HG02571 (cell line): Measurements from ENCODE around the gene PTPRJ.
"Not testable (repeated sequence)": the region's sequence is repeated elsewhere in the genome, so short reads cannot be mapped to it uniquely, and the experiment has no call there.

ENCODE experiments used
- ATAC-seq: cut with Tn5 transposase; IDR thresholded peaks from one replicate; pipeline ENCODE4 v1.9.1; 2021; ENCODE audit warnings: mild to moderate bottlenecking, moderate library complexity; ENCODE audit not compliant: unreplicated experiment

The PTPRJ gene

DNA sequence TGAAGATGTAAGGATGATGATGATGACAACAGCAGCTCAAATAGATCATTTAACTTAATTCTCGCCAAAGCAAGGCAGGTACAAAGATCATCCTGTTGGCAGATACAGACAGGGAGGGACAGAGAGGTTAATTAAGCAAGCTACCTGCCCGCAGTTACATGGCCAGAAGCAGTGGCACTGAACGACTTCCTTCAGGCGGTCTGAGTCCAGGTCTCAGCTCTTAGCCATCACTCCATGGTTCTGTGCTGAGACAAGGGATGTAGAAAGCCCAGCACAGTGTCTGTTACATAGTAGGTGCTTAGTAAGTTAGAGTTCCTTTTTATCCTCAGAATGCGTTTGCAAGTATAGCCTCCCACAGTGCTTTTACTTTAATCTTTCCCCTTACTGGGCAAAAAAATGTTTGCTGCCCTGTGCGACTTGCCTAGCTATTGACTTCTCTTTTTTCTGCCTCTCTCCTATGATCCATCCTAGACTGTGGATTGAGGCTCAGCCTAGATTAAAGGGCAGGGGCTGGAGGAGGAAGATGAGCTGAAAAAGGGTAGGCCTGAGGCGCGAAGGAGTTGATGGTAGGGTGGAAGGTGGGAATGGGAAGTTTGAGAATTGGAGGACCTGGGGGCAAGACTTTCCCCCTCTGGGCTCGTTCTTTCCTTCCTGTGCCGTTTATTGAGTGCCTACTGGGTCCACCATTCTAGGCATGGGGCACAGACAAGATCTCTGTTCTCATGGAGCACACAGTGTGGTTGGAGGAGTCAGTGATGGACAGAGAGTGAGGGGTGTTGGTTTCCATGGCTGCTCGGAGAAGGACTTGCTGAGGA is 128.1 kb downstream of the PTPRJ start:
- no peak for ATAC-seq

DNA sequence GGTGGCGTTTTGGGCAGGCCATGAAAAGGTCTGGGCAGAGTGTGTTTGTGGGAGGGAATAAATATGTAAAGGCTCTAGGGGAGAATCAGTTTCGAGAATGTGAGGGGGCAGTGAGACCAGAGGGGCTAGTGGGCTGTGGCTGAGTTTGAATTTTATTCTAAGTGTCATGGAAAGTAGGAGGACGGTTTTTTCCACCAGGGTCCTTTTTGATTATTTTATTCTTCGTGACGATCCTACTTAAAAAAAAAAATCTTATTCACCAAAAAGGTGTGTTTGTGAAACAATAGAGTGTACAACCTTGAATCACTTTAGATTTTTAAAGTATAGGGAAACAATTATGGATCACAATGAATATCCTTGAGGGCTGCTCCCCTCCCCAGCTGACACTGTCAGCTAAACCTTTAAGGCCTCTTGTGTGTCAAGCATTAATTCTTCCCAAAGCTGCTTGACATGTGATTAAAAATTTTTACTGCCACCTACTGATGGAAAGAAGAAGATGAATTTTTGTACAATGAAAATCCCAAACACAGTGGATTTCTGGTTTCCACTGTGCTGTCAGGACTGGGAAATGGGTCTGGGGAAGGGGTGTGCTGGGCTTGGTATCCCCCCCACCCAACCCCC is 128.8 kb downstream of the PTPRJ start:
- no peak for ATAC-seq

DNA sequence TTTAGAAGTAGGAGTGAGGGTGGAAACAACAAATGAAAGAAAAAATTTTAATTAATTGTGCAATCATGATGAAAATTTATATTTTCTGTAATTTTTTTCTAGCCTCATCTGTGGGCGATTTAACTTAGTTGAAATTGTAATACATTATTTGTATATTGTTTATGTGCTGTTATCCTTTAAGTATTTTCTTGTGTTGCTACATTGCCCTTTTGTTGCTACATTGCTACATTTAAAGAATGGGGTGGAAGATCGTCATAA is 130.1 kb downstream of the PTPRJ start:
- ATAC-seq: no peak

DNA sequence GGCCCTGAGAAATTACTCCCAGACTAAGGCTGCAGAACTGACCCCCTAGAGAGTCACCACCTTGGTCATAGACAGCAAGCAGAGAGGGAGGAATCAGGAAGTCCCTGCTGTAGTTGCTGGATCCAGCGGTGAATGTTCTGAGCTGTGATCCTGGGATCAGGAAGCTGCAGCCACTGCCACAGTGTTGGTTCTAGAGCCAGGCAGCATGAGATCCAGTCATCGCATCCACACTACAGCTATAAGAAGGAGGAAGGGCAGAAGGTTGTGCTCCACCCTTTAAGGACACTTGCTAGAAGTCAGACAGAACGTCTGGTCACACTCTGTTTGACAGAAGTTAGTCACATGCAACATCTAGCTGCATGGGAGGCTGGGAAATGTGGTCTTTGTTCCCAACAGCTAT is 131.5 kb downstream of the PTPRJ start:
- no peak for ATAC-seq

DNA sequence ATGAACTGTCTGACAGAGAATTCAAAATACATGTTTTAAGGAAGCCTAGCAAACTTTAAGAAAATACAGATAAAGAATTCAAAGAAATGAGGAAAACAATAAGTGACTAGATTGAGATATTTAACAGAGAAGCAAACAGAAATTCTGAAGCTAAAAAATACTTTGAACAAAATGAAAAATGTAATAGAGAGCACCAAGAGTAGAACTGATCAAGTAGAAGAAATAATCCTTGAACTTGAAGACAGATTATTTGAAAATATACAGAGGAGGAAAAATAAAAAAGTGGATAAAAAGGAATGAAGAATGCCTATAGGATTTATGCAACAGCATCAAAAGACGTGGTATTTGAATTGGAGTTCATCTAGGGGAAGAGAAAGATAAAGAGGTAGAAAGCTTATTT is 134.4 kb downstream of the PTPRJ start:
- ATAC-seq: no peak

DNA sequence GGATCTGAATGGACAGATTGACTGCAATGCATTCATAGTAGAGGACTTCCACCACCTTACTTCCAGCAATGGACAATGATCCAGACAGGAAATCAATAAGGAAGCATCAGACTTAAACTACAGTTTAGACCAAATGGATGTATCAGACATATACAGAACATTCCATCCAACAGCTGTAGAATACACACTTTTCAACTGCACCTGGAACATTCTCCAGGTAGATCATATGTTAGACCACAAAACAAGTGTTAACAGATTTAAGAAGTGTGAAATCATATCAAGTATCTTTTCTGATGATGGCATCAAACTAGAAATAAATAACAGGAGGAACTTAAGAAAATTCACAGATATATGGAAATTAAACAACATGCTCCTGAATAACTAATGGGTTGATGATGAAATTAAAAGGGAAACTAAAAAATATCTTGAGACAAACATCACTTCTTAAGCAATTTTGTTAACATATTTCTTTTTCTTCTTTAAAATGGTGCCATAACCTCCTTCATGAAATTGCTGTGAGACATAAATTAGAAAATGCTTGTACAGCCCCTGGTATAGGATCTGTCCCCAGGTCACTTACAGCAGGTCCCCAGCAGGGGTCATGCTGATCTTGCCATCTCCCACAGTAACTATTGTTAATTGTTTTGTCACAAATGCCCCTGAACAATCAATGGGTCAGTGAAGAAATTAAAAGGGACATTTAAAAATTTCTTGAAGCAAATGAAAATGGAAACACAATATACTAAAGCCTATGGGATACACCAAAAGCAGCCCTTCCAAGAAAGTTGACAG is 136.3 kb downstream of the PTPRJ start:
- no peak for ATAC-seq

DNA sequence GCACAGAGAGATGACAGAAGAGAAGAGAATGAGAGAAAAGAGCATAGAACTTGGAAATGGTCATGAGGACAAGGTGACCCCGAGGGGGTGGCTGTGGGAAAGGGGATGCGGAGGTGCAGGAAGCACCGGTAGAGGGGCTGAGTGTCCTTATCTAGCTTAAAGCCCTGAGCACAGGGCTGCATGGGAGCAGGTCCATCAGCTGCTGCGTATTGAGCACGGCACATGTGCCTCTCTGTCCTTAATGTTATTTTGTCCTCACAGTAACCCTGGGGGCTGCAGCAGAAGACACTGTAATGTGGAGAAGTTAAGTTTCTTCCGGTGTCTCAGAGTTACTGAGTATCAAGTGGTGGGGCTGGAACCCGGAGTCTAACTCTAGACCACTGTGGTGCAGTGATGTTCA is 141.9 kb downstream of the PTPRJ start:
- no peak for ATAC-seq

DNA sequence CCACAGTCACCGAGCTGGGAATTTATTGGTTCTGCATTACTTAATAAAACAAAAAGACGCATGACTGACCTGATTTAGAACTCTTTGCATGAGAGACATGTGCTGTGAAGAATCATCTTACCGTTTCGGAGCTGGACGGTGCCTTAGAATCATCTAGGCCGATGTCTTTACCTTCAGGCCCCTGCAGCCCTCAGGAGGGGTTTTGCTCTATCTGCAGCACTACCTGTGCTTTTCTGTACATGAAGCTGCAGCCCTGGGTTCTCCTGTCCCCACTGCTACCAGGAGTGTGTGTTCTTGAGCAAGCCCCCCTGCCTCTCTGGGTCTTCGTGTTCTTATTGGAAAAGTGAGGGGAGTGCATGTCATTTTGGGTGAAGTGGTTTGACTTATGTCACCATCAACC is 142.3 kb downstream of the PTPRJ start:
- no peak for ATAC-seq

DNA sequence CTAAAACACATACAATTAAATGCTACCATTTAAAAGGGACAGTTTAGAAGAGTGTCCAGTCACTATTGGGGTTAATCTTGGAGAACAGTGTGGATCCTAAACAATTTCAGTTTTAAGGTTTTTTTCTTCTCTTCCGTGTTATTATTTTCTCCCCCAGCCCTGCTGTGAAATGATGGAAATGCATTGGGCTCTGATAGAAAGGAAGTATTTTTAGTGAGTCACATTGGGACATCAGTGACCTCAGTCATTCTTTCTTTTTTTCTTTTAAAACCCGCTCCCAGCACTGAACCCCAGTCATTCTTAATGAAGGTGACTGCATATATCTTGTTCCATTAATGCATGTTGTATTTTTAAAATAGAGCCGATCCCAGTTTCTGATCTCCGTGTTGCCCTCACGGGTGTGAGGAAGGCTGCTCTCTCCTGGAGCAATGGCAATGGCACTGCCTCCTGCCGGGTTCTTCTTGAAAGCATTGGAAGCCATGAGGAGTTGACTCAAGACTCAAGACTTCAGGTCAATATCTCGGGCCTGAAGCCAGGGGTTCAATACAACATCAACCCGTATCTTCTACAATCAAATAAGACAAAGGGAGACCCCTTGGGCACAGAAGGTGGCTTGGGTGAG is 143.0 kb downstream of the PTPRJ start:
- no peak for ATAC-seq

DNA sequence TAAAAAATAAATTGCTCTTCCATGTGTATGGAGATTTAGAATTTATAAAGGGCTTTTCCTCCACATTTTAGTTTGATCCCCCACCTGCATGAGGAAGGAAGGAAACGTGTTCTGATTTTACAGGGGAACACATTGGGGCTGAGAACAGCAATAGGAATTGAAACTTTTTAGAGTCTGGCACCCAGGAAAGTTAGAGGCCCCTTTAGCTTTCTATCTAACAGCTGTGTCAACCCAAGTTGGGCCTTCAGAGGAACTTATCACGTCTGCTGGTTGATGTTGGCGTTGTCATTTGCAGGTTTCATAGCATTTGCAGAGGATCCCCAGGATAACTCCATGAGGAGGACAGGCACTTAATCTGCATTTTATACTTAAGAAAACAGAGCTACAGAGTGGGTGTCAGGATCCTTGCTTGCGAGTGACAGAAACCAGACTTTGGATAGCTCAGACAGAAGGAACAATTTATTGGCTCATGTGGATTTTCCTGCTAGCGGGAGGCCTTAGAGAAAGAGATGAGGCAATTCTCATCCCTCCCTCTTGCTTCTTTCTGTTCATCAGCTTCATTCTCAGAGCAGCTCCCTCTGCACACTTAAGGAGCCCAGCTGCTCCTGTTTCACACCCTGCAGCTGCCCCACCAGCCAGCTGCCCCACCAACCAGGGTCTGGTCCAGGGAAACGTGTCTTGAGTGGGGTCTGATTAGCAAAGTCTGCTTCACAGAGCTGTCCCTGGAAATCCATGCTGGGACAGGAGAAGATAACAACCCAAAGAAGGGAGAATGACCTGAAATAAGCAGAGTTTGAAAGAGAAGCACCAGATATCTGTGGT is 143.8 kb downstream of the PTPRJ start:
- no peak for ATAC-seq

DNA sequence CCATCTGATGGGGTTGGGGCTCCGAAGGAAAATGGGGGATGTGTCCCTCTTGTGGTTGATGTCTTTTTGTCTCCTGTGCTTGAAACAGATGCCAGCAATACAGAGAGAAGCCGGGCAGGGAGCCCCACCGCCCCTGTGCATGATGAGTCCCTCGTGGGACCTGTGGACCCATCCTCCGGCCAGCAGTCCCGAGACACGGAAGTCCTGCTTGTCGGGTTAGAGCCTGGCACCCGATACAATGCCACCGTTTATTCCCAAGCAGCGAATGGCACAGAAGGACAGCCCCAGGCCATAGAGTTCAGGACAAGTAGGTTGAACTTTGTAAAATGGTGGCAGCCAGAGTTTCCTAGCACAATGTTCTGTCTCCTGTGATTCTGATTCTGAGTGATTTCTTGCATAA is 144.5 kb downstream of the PTPRJ start:
- no peak for ATAC-seq

DNA sequence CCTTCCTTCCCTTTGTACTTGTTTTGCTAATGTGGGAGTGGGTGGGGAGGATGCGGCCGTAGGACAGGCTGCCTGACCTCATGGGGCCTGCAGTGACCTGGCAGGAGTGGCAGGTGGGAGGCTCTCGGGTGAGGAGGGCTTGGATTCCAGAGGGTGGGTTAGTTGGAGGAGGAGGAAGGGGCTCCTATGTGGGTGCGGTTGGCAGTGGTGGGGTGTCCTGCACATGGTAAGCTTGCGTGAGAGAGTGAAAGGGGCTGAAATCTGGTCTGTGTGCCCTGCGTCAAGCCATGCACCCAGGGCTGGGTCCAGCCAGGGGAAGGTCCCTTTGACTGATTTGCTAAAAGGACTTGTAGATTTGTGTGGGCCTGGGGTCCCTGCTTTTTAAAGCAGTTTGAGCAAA is 145.5 kb downstream of the PTPRJ start:
- ATAC-seq: no peak

DNA sequence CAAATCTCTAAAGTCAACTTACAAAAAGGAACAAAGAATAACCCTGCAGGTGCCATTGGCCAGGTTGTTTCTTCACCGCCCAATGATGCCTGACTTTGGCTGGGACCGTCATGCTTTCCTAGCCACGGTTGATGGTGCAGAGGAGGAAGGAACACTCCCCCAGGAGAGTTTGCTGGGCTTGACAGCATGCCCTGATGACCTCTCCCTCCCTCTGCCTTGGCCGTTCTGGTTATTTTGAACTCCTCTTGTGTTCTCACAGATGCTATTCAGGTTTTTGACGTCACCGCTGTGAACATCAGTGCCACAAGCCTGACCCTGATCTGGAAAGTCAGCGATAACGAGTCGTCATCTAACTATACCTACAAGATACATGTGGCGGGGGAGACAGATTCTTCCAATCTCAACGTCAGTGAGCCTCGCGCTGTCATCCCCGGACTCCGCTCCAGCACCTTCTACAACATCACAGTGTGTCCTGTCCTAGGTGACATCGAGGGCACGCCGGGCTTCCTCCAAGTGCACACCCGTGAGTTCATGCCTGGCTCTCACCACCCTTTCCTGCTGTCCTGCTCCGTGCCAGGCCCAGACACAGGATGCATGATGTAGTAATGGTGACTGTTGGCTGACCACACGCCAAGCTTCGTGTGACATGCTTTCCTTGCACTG is 147.3 kb downstream of the PTPRJ start:
- ATAC-seq: no peak

DNA sequence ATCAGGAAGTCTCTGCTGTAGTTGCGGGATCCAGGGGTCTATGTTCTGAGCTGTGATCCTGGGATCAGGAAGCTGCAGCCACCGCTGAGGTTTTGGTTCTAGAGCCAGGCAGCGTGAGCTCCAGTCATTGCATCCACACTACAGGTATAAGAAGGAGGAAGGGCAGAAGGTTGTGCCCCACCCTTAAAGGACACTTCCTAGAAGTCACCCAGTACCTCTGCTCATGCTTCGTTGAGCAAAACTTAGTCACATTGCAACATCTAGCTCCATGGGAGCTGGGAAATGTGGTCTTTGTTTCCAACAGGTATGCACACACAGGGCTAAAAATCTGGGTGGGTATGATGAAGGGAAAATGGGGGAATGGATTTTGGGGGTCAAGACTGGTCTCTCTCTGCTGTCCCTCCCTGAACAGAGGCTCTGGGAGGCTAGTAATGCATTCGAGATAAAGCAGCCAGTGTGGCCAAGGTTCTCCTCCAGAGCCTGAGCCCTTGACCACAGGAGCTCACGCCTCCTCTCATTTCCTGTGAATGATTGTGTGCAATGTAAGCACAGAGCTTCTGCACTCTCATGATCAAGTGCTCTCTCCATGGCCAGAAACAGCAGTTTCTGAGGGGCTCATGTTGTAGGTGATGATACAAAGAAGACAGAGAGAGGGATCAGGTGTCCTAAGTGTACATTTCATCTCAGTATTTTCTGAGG is 149.5 kb downstream of the PTPRJ start:
- no peak for ATAC-seq

DNA sequence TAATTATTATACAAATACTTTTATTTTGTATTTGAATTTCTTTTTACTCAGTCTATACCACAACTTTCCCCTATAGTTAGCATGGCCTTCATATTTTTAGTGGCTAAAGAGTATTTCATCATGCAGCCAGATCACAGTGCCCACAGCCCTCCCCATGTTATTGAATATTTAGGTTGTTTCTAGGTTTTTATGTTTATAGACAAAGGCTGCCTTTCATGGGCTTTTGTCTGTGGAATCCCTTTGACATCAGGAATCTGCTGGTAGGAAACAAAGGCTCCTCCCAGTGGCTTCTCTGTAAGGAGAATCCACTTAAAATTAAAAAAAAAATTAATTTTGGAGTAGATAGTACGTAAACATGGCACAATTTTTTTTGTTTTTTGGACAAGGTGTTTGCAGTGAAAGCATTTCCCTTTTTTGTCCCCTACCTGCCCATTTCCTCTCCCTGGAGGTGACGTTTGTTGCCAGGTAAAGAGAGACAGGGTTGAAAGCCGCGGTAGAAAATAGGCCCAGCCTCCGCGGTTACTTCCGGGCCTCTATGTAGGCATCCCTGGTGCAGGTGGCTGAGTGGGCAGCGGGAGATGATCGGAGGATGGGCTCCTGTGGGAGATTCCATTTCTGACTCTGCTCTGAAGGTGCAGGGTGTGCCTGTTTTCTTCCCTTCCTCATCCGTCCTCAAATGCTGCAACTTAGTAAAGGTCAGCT is 154.0 kb downstream of the PTPRJ start:
- ATAC-seq: no peak

DNA sequence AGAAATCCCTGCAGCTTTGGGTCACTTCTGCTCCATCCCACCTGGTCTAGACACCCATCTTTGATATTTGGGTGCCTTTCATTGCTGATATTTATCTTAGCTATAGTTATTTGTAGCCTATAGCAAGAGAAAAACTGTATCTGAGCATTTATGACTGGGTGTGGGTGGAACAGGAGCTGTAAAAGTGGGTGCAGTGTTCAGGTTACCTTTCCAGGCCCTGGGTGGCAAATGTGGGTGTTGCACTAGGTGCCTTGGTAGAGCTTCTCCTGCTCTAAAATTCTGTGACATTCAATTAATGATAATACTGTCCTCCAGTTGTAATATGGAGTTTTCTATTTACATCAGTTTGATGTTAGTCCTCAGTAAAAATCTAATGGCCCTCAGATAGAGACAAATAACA is 157.9 kb downstream of the PTPRJ start:
- no peak for ATAC-seq

DNA sequence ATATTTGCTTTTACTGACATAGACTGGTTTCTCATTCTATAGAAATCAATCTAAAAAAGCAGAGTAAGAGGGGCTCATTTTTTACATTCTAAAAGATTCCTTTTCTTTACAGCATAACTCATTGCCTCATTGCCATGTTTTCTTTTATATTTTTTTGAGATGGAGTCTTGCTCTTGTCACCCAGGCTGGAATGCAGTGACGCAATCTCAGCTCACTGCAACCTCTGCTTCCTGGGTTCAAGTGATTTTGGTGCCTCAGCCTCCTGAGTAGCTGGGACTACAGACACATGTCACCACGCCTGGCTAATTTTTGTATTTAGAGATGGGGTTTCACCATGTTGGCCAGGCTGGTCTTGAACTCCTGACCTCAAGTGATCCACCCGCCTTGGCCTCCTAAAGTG is 159.5 kb downstream of the PTPRJ start:
- not testable (repeated sequence) for ATAC-seq

DNA sequence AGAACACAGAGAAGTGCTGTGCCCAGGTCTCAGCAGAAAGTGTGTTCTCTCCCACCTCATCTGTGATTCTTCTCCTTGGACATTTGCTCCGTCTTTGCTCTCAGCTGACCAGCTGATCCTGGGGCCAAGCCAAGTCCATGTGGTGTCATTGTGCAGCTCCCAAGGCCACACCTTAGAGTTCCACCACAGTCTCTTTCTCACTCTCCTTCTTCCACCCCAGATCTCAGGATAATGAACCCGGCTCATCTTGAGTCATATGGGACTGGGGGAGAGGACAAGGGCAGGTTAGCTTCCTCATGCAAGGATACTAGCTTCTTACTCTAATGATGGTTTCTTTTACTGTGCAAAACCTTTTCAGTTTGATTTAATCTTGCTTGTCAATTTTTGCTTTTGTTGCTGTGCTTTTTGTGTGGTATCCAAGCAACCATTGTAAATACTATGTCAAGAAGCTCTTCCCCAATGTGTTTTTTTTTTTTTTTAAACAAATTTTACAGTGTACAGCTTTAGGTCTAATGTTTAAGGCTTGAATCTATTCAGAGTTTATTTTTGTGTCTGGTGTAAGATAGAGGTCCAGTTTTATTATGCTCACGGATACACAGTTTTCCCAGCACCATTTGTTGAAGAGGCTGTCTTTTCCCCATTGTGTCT is 161.2 kb downstream of the PTPRJ start:
- no peak for ATAC-seq

DNA sequence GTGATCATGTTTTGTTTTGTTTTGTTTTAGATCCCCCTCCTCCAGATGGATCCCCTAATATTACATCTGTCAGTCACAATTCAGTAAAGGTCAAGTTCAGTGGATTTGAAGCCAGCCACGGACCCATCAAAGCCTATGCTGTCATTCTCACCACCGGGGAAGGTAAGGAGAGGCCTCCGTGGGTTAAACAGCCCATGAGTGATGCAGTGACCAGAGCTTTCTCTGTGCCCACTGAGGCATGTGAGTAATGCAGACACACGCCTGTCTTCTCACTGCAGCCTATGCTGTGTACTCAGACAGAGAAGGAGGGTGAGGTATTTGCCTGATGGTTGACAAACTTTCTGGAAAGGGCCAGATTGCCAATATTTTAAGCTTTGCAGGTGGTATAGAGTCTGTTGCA is 162.5 kb downstream of the PTPRJ start:
- ATAC-seq: no peak
